DMS79 (cell line): ENCODE measurements around the gene GLS2.
"Not testable (repeated sequence)": the region's sequence is repeated elsewhere in the genome, so short reads cannot be mapped to it uniquely, and the experiment has no call there.

ENCODE experiments used
- DNase-seq: peaks from one replicate; lab custom pipeline; 2025; lab: John Stamatoyannopoulos, UW

The GLS2 gene

GRCh38 chr12:56493409-56494105 lies 5.6 kb upstream of the GLS2 start:
- DNase-seq, result not testable (repeated sequence)

GRCh38 chr12:56490360-56490759 lies 2.4 kb upstream of the GLS2 start:
- no peak for DNase-seq

DNA sequence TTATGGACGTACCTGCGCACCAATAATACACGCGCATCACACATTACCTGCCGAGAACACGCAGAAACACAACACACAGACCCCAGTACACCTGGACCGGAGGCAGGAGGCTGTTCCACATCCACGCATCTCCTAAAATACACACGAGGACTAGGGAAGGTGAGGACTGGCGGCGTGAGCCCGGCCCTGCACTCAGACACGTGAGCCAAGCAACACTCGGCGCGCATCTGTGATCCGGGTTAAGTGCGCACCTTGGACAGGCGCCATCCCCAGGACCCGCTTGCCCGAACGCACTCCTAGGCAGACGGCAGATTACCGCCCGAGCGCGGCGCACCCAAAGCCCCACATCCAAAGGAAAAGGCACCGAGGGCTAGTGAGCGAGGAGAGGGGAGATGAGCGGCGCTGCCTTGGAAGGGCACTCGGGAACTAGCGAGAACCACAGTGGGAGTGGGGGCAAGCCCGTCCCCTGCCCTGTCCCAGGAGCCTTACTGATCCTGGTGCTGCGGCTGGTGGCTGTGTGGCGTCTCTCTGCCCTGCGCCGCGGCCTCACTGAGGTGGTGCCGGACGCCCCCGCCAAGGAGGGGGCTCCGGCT lies 417 bp downstream of the GLS2 start:
- DNase-seq, result peak; percentile 31

DNA sequence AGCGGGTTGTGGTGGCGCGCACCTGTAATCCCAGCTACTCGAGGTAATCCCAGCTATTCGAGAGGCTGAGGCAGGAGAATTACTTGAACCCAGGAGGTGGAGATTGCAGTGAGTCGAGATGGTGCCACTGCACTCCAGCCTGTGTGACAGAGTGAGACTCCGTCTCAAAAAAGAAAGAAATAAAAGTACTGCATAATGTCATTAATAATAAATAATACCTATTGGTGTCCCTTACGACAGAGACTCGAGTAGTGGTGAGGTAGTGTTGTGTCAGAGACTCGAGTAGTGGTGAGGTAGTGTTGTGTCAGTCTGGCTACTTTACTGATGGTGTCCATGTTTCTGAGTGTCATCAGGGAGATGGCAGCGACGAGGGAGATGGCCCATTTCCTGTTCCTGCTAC lies 1.3 kb downstream of the GLS2 start:
- DNase-seq, result no peak

GRCh38 chr12:56484566-56484965 lies 3.4 kb downstream of the GLS2 start:
- no peak for DNase-seq

GRCh38 chr12:56479625-56480024 lies 8.3 kb downstream of the GLS2 start:
- DNase-seq, result no peak

- no peak for DNase-seq
These were observed 10.3 kb downstream of the GLS2 start for GRCh38 chr12:56477521-56478225.

DNA sequence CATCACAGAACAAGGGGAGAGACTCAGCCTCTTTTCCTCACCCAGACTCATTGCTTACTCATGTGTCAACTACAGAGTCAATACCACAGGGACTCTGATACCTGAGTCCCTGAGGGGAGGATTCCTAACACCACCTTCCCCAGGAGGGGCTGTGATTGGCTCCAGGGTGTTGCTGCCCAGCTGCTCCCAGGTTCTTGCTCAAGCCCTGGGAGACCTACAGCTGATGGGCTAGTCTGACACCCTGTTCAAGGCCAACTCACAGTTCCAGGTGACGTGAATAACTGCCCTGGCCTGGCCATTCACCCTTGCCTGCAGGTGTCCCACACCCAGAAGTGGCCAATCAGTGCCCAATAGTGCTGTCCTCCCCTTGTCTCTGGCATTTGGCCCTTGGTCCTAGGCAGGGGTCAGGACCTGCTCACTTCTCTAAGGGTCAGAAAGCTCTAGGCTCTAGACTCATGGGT lies 11.0 kb downstream of the GLS2 start:
- DNase-seq, result no peak

GRCh38 chr12:56476143-56476542 lies 11.8 kb downstream of the GLS2 start:
- DNase-seq, result no peak

DNA sequence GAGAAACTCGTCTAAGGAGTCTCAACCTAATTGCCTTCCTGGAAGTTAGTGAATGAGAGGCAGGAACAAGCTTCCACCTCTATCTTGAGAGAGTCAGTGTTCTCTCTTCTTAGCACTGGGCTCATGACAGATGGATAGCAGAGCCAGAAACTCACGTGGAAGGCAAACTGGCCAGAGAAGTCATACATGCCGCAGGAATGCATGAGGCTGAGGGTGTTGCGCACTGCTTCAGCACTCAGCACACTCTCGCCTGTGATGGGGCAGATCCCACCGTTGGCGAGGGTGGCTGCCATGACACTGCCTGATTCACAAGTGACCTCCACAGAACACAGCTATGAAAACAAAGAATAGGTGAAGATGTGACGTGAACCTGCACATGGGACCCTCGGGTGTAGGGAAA lies 13.6 kb downstream of the GLS2 start:
- no peak for DNase-seq

DNA sequence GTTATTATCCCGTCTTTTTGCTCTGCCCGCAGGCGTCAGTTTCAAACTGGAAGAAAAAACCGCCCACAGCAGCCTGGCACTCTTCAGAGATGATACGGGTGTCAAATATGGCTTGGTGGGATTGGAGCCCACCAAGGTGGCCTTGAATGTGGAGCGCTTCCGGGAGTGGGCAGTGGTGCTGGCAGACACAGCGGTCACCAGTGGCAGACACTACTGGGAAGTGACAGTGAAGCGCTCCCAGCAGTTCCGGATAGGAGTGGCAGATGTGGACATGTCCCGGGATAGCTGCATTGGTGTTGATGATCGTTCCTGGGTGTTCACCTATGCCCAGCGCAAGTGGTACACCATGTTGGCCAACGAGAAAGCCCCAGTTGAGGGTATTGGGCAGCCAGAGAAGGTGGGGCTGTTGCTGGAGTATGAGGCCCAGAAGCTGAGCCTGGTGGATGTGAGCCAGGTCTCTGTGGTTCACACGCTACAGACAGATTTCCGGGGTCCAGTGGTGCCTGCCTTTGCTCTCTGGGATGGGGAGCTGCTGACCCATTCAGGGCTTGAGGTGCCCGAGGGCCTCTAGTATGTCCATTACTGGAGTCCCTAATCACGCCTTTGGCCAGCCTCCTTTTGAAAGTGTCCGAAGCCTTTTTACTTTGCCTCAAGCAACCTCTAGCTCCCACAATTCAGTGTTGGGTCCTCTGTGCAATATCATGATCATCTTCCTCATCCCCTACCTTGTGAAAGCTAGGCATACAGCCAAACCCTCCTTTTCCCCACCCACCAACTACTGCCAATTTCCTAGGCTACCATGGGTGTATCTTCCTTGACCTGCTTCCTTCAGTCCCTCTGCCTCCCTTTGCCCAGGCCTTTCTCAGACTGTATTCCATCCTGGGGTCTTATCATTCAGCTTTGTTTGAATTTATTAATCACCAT lies 18.7 kb downstream of the GLS2 start:
- DNase-seq, result no peak

GRCh38 chr12:56468216-56469006 lies 19.6 kb downstream of the GLS2 start, which contains the start of gene SPRYD4:
Gene SPRYD4, plus strand, starts transcription at chr12:56468578. Its CDS starts 14 bp downstream, at chr12:56468592.
- DNase-seq, result peak; percentile 77

DNA sequence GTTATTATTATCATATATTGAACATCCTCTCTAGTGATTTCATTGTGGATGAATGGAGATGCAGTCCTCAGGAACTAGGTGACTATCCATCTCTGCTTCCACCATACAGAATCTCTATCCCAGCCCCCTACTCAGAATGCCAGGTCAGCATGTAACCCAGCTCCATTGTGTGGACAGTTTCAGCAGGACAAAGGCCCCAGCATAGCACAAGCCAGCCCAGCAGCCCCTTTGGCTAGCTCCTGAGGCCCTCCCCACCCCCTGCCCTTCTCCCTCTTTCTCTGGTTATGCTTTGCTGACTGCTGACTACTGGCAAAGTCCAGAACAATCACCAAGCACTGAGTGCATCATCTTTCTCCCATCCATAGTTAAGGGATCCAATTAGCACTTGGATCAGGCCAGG lies 25.4 kb downstream of the GLS2 start:
- DNase-seq, result no peak

- no peak for DNase-seq
These were observed 26.5 kb downstream of the GLS2 start for GRCh38 chr12:56461235-56462159.

DNA sequence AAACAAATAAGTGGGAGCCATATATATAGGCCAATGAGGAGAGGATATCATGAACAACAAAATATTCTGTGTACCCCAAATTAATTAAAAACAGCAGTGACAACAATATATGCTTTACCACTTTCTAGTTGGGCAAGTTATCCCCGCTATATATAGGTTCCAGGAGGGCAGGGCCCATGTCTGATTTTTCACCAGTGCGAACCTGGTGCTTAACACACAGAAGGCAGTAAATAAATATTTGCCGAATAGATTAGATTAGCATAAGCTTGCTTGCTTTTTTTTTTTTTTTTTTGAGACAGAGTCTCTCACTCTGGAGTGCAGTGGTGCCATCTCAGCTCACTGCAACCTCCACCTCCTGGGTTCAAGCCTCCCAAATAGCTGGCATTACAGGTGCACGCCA lies 30.1 kb downstream of the GLS2 start:
- DNase-seq, result no peak

- DNase-seq, result no peak
These were observed 33.4 kb downstream of the GLS2 start, which contains the start of gene MIP for GRCh38 chr12:56454557-56454956. Gene MIP, minus strand, starts transcription at chr12:56454657. Its CDS starts 44 bp downstream, at chr12:56454613.

DNA sequence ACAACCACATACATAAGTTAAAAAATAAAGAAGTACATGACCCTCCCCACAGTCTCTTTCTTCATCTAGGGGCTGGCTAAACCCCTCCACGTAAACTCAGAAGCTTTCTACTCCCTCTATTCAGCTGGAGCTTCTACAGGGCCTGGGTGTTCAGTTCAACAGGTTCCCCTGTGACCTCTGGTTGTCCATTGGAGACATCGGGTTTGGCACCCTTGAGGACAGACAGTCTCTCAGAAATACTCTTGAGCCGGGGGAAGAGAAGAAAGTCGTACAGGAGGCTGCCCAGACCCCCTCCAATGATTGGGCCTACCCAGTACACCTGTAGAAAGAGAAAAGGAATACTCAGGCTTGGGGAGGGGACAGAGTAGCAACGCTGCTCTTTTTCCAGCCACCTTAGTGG lies 36.8 kb downstream of the GLS2 start:
- DNase-seq, result no peak

DNA sequence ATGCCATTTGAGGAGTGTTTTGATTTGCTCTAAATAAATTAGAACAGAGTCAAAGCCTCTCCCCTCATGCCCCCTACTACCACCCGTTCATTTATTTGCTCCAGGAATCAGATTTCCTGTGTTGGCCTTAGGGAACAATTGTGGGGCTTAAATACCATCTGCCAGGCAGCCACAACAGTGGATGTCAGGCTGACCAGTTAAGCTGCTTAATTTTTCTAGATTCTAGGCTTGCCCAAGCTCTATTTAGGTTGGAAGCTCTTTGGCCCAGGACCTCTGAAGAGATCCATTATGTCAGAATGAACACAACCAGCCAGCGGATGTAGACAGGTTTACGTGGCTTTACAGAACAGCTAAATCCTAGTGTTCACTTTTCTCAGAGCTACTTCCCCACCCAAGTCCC lies 37.7 kb downstream of the GLS2 start:
- DNase-seq, result no peak

- DNase-seq, result no peak
These were observed 38.4 kb downstream of the GLS2 start for GRCh38 chr12:56449622-56449984.
